ENCODE data around the gene CCNE1. TPM values are rescaled to one million over a fixed set of nuclear protein-coding genes. Genes with fewer than 3 reads are reported as not detected.

CCNE1 gene
- total RNA-seq, 1 donor, result 10.4 TPM

DNA sequence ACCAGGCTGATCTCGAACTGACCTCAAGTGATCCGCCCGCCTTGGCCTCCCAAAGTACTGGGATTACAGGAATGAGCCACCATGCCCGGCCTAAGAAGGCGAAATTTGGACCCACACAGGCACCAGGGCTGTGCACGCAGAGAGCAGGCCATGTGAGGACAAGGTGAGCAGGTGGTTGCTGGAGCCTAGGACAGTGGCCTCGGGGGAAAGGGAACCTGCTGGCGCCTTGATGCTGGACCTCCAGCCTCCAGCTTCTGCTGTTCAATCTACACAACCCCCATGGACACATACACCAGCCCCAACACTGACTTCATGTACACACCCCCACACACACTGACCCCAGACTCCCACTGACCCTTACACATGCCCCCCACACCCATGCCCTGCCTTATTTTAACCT, 41.8 kb upstream of the CCNE1 start:
- DNase-seq (ENCODE audit: low read depth), result no peak
- H3K4me3 ChIP-seq (ENCODE audit: low read depth, low read length), result no peak overlapping the region
- TF ChIP-seq, protein P1, sequence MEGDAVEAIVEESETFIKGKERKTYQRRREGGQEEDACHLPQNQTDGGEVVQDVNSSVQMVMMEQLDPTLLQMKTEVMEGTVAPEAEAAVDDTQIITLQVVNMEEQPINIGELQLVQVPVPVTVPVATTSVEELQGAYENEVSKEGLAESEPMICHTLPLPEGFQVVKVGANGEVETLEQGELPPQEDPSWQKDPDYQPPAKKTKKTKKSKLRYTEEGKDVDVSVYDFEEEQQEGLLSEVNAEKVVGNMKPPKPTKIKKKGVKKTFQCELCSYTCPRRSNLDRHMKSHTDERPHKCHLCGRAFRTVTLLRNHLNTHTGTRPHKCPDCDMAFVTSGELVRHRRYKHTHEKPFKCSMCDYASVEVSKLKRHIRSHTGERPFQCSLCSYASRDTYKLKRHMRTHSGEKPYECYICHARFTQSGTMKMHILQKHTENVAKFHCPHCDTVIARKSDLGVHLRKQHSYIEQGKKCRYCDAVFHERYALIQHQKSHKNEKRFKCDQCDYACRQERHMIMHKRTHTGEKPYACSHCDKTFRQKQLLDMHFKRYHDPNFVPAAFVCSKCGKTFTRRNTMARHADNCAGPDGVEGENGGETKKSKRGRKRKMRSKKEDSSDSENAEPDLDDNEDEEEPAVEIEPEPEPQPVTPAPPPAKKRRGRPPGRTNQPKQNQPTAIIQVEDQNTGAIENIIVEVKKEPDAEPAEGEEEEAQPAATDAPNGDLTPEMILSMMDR (IDR thresholded peaks at IDR 0.05; ENCODE audit: insufficient read depth, low read depth, low read length), result no peak

DNA sequence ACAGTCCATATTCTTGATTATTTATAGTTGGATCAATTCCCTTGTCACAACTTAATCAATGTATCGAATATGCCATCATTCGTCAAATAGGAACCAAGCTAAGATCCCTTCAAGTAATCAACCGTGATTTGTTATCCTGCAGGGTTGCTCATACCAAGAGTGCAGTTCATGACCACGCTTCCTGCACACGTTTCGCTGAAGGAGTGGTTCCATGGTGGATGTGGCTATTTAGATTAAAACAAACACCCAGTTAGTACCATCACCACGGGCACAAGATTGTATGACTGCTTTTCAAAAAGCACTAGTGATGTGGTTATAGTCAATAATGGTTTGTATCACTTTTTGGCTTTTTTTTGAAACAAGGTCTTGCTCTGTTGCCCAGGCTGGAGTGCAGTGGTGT, 41.1 kb upstream of the CCNE1 start:
- no peak for DNase-seq (ENCODE audit: low read depth)
- TF ChIP-seq, protein P1 (IDR thresholded peaks at IDR 0.05; ENCODE audit: insufficient read depth, low read depth, low read length), result no peak
- H3K4me3 ChIP-seq (ENCODE audit: low read depth, low read length), result no peak overlapping the region

DNA sequence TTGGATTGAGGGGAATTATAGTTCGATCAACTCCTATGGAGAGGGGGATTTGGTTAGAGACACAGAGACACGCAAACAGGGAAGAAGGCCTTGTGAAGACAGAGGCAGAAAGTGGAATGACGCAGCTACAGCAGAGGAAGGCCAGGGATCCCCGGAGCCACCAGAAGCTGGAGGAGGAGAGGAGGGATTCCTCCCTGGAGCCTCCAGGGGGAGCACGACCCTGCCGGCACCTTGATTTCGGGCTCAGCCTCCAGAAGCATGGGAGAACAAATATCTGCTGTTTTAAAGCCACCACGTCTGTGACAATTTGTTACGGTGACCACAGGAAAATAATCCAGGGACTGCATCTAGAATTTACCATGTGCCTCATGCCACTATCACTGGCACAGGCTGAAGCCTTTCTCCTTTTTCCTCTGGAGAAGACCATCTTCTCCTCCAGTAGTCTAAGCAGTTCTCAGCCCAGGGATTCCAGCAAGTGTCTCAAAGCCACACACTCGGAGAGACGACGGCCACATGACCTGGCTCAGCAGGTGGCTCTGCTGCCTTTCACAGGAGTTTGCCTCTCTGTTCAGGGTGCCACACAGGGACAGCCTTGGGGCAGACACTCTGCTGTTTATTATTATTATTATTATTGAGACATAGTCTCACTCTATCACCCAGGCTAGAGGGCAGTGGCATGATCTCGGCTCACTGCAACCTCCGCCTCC, 39.9 kb upstream of the CCNE1 start:
- H3K4me3 ChIP-seq (ENCODE audit: low read depth, low read length), result no peak overlapping the region
- peak; percentile 48 for DNase-seq (ENCODE audit: low read depth)
- TF ChIP-seq, protein P1 (IDR thresholded peaks at IDR 0.05; ENCODE audit: insufficient read depth, low read depth, low read length), result peak; percentile 75

DNA sequence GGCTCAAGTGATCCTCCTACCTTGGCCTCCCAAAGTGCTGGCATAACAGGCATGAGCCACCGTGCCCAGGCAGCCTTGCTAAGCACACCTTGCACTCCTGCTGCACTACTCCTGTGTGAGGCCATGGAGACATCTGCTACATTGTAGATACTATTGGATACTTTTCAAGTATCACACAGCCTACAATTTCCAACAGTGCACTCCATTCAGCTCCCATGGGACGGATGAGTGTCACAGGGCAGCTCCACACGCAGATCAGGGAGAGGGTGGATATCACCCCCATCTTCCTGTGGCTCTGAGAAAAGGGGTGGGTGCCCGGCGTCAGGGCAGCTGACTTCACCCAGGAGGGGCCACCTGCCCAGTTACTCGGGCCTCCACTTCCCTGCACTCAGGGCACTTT, 39.1 kb upstream of the CCNE1 start:
- DNase-seq (ENCODE audit: low read depth), result no peak
- no peak overlapping the region for H3K4me3 ChIP-seq (ENCODE audit: low read depth, low read length)
- TF ChIP-seq, protein P1 (IDR thresholded peaks at IDR 0.05; ENCODE audit: insufficient read depth, low read depth, low read length), result no peak

DNA sequence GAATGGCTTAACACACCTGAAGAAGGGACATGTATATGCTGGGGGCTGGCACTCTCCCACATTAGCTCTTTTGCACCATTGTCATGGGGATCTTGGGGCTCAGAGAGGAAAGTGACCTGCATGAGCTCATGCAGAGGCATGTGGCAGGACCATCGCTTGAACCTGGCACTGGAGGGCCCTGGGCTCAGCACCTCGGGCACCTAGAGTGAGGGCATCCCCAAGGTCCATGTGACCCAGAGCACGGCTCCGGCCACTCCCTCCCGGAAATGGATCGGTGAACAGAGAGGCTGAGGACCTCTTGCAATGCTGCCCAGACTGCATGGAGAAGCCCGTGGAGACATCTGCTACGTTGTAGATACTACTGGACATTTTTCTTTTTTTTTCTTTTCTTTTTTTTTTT, 38.6 kb upstream of the CCNE1 start:
- no peak for DNase-seq (ENCODE audit: low read depth)
- H3K4me3 ChIP-seq (ENCODE audit: low read depth, low read length), result no peak overlapping the region
- TF ChIP-seq, protein P1 (IDR thresholded peaks at IDR 0.05; ENCODE audit: insufficient read depth, low read depth, low read length), result no peak

DNA sequence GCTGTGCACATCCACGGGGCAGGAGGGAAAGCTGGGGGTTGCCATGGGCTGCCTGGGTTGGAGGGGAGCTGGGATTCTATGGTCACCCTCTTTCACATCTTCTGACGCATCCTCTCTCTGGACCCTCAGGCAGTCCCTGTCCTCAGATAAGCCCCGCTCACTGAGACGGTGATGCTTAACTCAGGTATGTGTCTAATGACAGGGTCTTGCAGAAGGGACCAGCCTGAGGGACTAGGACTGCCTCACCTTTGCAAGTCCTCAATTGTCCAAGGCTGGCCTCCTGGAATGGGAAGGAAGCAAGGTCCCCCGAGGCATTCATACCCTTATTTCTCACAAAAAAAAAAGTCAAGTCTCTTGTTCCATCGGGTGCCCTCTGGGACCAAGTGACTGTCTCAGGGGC, 37.7 kb upstream of the CCNE1 start:
- no peak for DNase-seq (ENCODE audit: low read depth)
- H3K4me3 ChIP-seq (ENCODE audit: low read depth, low read length), result no peak overlapping the region
- TF ChIP-seq, protein P1 (IDR thresholded peaks at IDR 0.05; ENCODE audit: insufficient read depth, low read depth, low read length), result no peak

DNA sequence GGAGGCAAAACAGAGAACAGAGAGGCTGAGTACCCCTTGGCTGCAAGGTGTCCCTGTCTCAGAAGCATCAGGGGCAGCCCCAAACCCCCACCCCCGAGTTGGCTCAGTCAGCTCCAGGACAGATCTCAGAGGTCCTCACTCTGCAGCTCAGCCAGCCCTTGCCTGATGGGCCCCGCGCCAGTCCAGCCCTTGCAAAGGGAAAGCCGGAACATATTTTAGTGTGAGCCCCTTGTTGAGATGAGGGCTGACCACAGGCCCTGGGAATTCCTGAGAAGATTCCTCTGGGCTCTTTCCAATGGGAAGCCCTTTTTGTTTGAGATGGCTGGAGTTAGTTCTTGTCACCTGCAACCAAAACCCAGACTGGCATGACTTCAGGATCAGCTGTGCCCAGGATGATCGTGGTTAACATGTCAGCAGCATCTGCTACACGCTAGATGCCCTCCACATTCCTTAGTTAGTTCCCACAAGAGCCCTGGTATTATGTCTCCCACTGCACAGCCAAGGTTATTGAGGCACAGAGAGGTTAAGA, 33.9 kb upstream of the CCNE1 start:
- TF ChIP-seq, protein P1 (IDR thresholded peaks at IDR 0.05; ENCODE audit: insufficient read depth, low read depth, low read length), result no peak
- H3K4me3 ChIP-seq (ENCODE audit: low read depth, low read length), result no peak overlapping the region
- no peak for DNase-seq (ENCODE audit: low read depth)
